K562 (cell line): ENCODE results near the gene RNASEH2A. TPM values are rescaled to one million over a fixed set of nuclear protein-coding genes. Genes with fewer than 3 reads are reported as not detected.

Source experiments
- CLOCK ChIP-seq: fragments of 250-450 bp; sonication (Bioruptor Pico); IDR thresholded peaks from 2 replicates; pipeline ENCODE4 v1.4.0; 2020; ENCODE audit warnings: mild to moderate bottlenecking, moderate library complexity, borderline replicate concordance
- E2F3 ChIP-seq: fragments of 250-450 bp; sonication (Bioruptor Pico); IDR thresholded peaks from 2 replicates; pipeline ENCODE4 v1.4.0; 2020; ENCODE audit warnings: mild to moderate bottlenecking
- ELF1 ChIP-seq: fragments of 200-800 bp; sonication (Bioruptor generic); IDR thresholded peaks from 2 replicates; pipeline ENCODE4 v1.6.1; 2016; ENCODE audit warnings: missing genetic modification characterization, missing compliant biosample characterization
- NELFE ChIP-seq: IDR thresholded peaks from 2 replicates; pipeline ENCODE4 v1.6.1; 2011; ENCODE audit warnings: mild to moderate bottlenecking; ENCODE audit not compliant: insufficient read depth, insufficient read length
- POLR2AphosphoS5 ChIP-seq: IDR thresholded peaks from 2 replicates; pipeline ENCODE4 v1.6.1; 2011; ENCODE audit warnings: mild to moderate bottlenecking, low read depth, low read length, moderate library complexity; ENCODE audit not compliant: control insufficient read depth, insufficient read depth
- PTBP1 ChIP-seq: fragments of 200-400 bp; formaldehyde crosslinking; IDR thresholded peaks from 2 replicates; pipeline ENCODE4 v1.6.1; 2017; ENCODE audit warnings: low read depth, low read length
- SP1 ChIP-seq: sonication (generic); formaldehyde crosslinking; IDR thresholded peaks from 2 replicates; pipeline ENCODE4 v1.8.1; 2022; ENCODE audit warnings: mild to moderate bottlenecking, missing genetic modification reagents
- ZBTB5 ChIP-seq: fragments of 450-650 bp; IDR thresholded peaks from 2 replicates; pipeline ENCODE4 v1.6.1; 2017; ENCODE audit warnings: antibody characterized with exemption
- ZNF232 ChIP-seq: sonication (generic); formaldehyde crosslinking; IDR thresholded peaks from 2 replicates; pipeline ENCODE4 v1.8.0; 2022; ENCODE audit warnings: mild to moderate bottlenecking, missing genetic modification reagents
- ZNF239 ChIP-seq: fragments of 250-450 bp; sonication (Bioruptor Pico); IDR thresholded peaks from 2 replicates; pipeline ENCODE4 v1.4.0; 2020; ENCODE audit warnings: mild to moderate bottlenecking
- ZNF280A ChIP-seq: fragments of 450-650 bp; IDR thresholded peaks from 2 replicates; pipeline ENCODE4 v1.6.1; 2018; ENCODE audit warnings: mild to moderate bottlenecking, low read depth; ENCODE audit not compliant: partially characterized antibody
- ZNF318 ChIP-seq, 2 experiments: fragments of 450-650 bp; IDR thresholded peaks; 2 replicates each; pipeline ENCODE4 v1.6.1; 2016; ENCODE audit warnings: mild to moderate bottlenecking in 2 of 2, borderline replicate concordance in 1 of 2, low read depth in 1 of 2, moderate library complexity in 1 of 2
- polyA plus RNA-seq, 8 experiments: library from polyadenylated mRNA; depleted of rRNA in 4 of 8; stranded (reverse) in 5 of 8; unstranded in 3 of 8; fragments of >200 nt; fragmentation: Nextera tagmentation in 2 of 8; fragmentation: Illumina TruSeq in 1 of 8; extraction: Ambion mirVana in 2 of 8; extraction: Trizol in 1 of 8; gene quantifications; 2 replicates each; pipeline versions ENCODE4 v1.2.1 to v1.2.3, GENCODE V29; 2011 to 2014; ENCODE audit warnings: inconsistent platforms in 1 of 8, missing spikeins in 1 of 8
- total RNA-seq, 7 experiments: library from RNA; depleted of rRNA in 6 of 7; stranded (reverse); fragments of >200 nt in 6 of 7; fragmentation: Illumina TruSeq in 2 of 7; extraction: Trizol in 2 of 7; gene quantifications; 2 replicates each; pipeline versions ENCODE4 v1.2.1 to v1.2.3, GENCODE V29; 2011 to 2021; ENCODE audit warnings: low replicate concordance in 1 of 7

Gene RNASEH2A
- total and polyA plus RNA-seq, 9 of the 15 experiments (the other 6 are each of a cell fraction or from before 2014, with no cell fraction given) = 22.3 to 78.0 (median 61.7) TPM

- TF ChIP-seq ZNF318 (IDR thresholded peaks at IDR 0.05; ENCODE audit: borderline replicate concordance in 1 of 2, low read depth in 1 of 2) (no peak), ZBTB5 (no peak), ELF1 (tag) (no peak), PTBP1 (no peak), ZNF239 (CRISPR knock-in tag) (no peak), ZNF280A (no peak), CLOCK (CRISPR knock-in tag) (no peak), E2F3 (CRISPR knock-in tag) (no peak), NELFE (no peak), POLR2AphosphoS5 (no peak), SP1 (CRISPR knock-in tag) (no peak; the same call in 1 of the 2 replicates), ZNF232 (CRISPR knock-in tag) (no peak)
These were observed 48.7 kb upstream of the RNASEH2A start (continued) for GRCh38 chr19:12757544-12758274.
